ENCODE data around the gene NRM. TPM values are rescaled to one million over a fixed set of nuclear protein-coding genes. Genes with fewer than 3 reads are reported as not detected.

Gene NRM
- total and polyA plus RNA-seq, 2 of the 13 experiments (the other 11 are each of a cell fraction or from before 2014, with no cell fraction given), result 12.5 to 16.0 TPM

DNA sequence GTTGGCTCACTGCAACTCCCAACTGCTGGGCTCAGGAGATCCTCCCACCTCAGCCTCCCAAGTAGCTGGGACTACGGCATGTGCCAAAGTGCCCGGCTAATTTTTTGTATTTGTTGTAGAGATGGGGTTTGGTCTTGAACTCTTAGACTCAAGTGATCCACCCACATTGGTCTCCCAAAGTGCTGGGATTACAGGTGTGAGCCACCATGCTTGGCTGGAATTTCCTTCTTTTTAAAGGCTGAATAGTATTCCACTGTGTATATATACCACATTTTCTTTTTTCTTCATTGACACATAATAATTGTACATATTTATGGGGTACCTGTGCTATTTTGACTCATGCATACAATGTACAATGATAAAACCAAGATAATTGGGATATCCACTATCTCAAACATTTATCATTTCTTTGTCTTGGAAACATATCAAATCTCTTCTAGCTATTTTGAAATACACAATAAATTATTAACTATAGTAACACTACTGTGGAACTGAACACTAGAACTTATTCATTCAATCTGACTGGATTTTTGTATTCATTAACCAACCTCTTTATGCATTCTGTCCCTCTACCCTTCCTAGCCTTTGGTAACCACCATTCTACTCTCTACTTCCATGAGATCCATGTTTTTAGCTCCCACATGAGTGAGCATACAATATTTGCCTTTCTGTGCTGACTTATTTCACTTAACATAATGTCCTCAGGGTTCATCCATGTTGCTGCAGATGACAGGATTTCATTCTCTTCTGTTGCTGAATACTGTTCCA, 18.5 kb upstream of the NRM start:
- DNase-seq (ENCODE audit: low spot score) (no peak), ATAC-seq (no peak), FAIRE-seq (no peak)
- POLR2A ChIA-PET, result interaction anchor here (1.1 kb wide), 1 partner anchor 18 kb away, joined by 3 read pairs; the partner anchor contains the start of gene NRM
- Histone ChIP-seq H3K4me2 (ENCODE audit: low read depth, low read length) (no peak overlapping the region), H3K4me3 (replicated peaks in 1 of 3; ENCODE audit: insufficient read depth in 1 of 3, low read depth in 2 of 3, low read length in 3 of 3) (no peak overlapping the region), H3K27me3 (ENCODE audit: control insufficient read depth in 1 of 2, insufficient read depth in 2 of 2, low read length in 2 of 2) (no peaks in the 10 kb centered on the region), H4K20me1 (ENCODE audit: insufficient read depth, low read length) (no peaks in the 10 kb centered on the region), H3K4me1 (ENCODE audit: insufficient read depth, low read length) (peaks cover 7% of the 10 kb centered on the region; the same call in 1 of the 2 replicates), H2AFZ (ENCODE audit: low read length) (no peak overlapping the region), H3K9me3 (ENCODE audit: low read length) (no peaks in the 10 kb centered on the region), H3K9ac (ENCODE audit: insufficient read depth, low read depth, low read length) (no peak overlapping the region), H3K79me2 (ENCODE audit: insufficient read depth, low read length) (no peaks in the 10 kb centered on the region), H3K36me3 (replicated peaks in 1 of 2; ENCODE audit: control insufficient read depth in 1 of 2, insufficient read depth in 2 of 2, low read length in 2 of 2) (peaks cover 25 to 73% of the 10 kb centered on the region in 2 experiments), H3K27ac (ENCODE audit: extremely low read length, insufficient read depth, low read length) (no peak overlapping the region)
- BruUV-seq (replicated peaks), result no TSS peak
- intact Hi-C loops (cut with micrococcal nuclease; ENCODE audit: unreplicated experiment), result no loop called here
- in situ Hi-C loops (cut with HindIII; ENCODE audit: extremely low pct_ligation_motif_present, low pct_unique_long_range_greater_than_20kb), result no loop called here
- WGBS (ENCODE audit: low lambda C conversion rate), result 100% methylated on average over 2 of the region's 2 CpGs
- CTCF ChIA-PET (ENCODE audit: low intra/inter-chr PET ratio, low total read pairs), result no interaction called here
- no peak for TF ChIP-seq ZFAT (CRISPR knock-in tag; conservative IDR thresholded peaks at IDR 0.05)
- TF ChIP-seq NR1H2 (CRISPR knock-in tag; IDR thresholded peaks at IDR 0.05; ENCODE audit: borderline replicate concordance, low read depth), result no peak
- no peak for TF ChIP-seq BHLHE40 (IDR thresholded peaks at IDR 0.05; ENCODE audit: low read length)
- TF ChIP-seq, protein P1, sequence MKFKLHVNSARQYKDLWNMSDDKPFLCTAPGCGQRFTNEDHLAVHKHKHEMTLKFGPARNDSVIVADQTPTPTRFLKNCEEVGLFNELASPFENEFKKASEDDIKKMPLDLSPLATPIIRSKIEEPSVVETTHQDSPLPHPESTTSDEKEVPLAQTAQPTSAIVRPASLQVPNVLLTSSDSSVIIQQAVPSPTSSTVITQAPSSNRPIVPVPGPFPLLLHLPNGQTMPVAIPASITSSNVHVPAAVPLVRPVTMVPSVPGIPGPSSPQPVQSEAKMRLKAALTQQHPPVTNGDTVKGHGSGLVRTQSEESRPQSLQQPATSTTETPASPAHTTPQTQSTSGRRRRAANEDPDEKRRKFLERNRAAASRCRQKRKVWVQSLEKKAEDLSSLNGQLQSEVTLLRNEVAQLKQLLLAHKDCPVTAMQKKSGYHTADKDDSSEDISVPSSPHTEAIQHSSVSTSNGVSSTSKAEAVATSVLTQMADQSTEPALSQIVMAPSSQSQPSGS (CRISPR knock-in tag; IDR thresholded peaks at IDR 0.05), result no peak
- no peak for TF ChIP-seq MLLT10 (CRISPR knock-in tag; IDR thresholded peaks at IDR 0.05)
- TF ChIP-seq, protein P2, sequence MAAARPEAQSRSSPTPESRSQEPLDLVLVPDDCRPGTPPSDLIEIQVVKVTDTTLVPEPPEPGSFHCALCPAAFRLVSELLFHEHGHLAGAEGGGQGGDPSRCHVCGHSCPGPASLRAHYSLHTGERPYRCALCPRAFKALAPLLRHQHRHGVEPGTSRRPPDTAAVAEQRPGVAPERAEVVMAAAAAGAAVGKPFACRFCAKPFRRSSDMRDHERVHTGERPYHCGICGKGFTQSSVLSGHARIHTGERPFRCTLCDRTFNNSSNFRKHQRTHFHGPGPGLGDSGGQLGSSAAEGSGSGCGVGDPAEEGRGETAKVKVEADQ (CRISPR knock-in tag; IDR thresholded peaks at IDR 0.05; ENCODE audit: borderline replicate concordance), result no peak
- TF ChIP-seq, protein P3, sequence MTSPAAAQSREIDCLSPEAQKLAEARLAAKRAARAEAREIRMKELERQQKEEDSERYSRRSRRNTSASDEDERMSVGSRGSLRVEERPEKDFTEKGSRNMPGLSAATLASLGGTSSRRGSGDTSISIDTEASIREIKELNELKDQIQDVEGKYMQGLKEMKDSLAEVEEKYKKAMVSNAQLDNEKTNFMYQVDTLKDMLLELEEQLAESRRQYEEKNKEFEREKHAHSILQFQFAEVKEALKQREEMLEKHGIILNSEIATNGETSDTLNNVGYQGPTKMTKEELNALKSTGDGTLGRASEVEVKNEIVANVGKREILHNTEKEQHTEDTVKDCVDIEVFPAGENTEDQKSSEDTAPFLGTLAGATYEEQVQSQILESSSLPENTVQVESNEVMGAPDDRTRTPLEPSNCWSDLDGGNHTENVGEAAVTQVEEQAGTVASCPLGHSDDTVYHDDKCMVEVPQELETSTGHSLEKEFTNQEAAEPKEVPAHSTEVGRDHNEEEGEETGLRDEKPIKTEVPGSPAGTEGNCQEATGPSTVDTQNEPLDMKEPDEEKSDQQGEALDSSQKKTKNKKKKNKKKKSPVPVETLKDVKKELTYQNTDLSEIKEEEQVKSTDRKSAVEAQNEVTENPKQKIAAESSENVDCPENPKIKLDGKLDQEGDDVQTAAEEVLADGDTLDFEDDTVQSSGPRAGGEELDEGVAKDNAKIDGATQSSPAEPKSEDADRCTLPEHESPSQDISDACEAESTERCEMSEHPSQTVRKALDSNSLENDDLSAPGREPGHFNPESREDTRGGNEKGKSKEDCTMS (CRISPR knock-in tag; conservative IDR thresholded peaks at IDR 0.05), result no peak
- no peak for TF ChIP-seq DPF2 (CRISPR knock-in tag; IDR thresholded peaks at IDR 0.05; ENCODE audit: borderline replicate concordance, low read depth)
- TF ChIP-seq, protein P4, sequence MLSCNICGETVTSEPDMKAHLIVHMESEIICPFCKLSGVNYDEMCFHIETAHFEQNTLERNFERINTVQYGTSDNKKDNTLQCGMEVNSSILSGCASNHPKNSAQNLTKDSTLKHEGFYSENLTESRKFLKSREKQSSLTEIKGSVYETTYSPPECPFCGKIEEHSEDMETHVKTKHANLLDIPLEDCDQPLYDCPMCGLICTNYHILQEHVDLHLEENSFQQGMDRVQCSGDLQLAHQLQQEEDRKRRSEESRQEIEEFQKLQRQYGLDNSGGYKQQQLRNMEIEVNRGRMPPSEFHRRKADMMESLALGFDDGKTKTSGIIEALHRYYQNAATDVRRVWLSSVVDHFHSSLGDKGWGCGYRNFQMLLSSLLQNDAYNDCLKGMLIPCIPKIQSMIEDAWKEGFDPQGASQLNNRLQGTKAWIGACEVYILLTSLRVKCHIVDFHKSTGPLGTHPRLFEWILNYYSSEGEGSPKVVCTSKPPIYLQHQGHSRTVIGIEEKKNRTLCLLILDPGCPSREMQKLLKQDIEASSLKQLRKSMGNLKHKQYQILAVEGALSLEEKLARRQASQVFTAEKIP (CRISPR knock-in tag; IDR thresholded peaks at IDR 0.05; ENCODE audit: borderline replicate concordance), result no peak
- no peak for TF ChIP-seq ZNF17 (CRISPR knock-in tag; IDR thresholded peaks at IDR 0.05)
- TF ChIP-seq ZNF160 (CRISPR knock-in tag; IDR thresholded peaks at IDR 0.05), result no peak
- TF ChIP-seq PRPF4 (IDR thresholded peaks at IDR 0.05; ENCODE audit: low read depth, low read length, poor library complexity, severe bottlenecking), result no peak
- no peak for TF ChIP-seq SMAD1 (CRISPR knock-in tag; IDR thresholded peaks at IDR 0.05; ENCODE audit: borderline replicate concordance, low read depth)
- TF ChIP-seq, protein P5, sequence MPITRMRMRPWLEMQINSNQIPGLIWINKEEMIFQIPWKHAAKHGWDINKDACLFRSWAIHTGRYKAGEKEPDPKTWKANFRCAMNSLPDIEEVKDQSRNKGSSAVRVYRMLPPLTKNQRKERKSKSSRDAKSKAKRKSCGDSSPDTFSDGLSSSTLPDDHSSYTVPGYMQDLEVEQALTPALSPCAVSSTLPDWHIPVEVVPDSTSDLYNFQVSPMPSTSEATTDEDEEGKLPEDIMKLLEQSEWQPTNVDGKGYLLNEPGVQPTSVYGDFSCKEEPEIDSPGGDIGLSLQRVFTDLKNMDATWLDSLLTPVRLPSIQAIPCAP (CRISPR knock-in tag; IDR thresholded peaks at IDR 0.05; ENCODE audit: low read depth), result no peak
- TF ChIP-seq ZNF225 (CRISPR knock-in tag; IDR thresholded peaks at IDR 0.05), result no peak
- TF ChIP-seq ETV6 (CRISPR knock-in tag; conservative IDR thresholded peaks at IDR 0.05), result no peak

Data from HepG2 (cell line).